Muscle of leg (tissue), 11 donors: ENCODE results near the gene TNFRSF12A. TPM values are rescaled to one million over a fixed set of nuclear protein-coding genes. Genes with fewer than 3 reads are reported as not detected.
A peak's percentile ranks its signal among the peaks of the same experiment; 100 is the strongest.
"Not testable (repeated sequence)": the region's sequence is repeated elsewhere in the genome, so short reads cannot be mapped to it uniquely, and the experiment has no call there.

Experiments
- DNase-seq: peaks from one replicate; pipeline ENCODE4 v3.0.0; 2013
- H3K27ac ChIP-seq: one replicate; pipeline ENCODE4 v1.5.1; 2013; ENCODE audit warnings: mild to moderate bottlenecking, low read length, control low read depth
- H3K27me3 ChIP-seq: one replicate; pipeline ENCODE4 v1.6.1; 2013; ENCODE audit warnings: low read length; ENCODE audit not compliant: control insufficient read depth, insufficient read depth
- H3K36me3 ChIP-seq: one replicate; pipeline ENCODE4 v1.6.1; 2013; ENCODE audit warnings: low read length; ENCODE audit not compliant: control insufficient read depth, insufficient read depth
- H3K4me1 ChIP-seq: one replicate; pipeline ENCODE4 v1.6.1; 2013; ENCODE audit warnings: low read length; ENCODE audit not compliant: control insufficient read depth, insufficient read depth
- H3K4me3 ChIP-seq: one replicate; pipeline ENCODE4 v1.5.1; 2013; ENCODE audit warnings: low read length, control low read depth
- H3K9me3 ChIP-seq: replicated peaks from 2 replicates; pipeline ENCODE4 v1.6.1; 2013; ENCODE audit warnings: low read depth, low read length; ENCODE audit not compliant: control insufficient read depth
- WGBS: methylation state at CpG from one replicate; pipeline ENCODE4 v1.1.5; 2013; ENCODE audit warnings: missing lambda C conversion rate; ENCODE audit not compliant: insufficient coverage; 5-methylcytosine and 5-hydroxymethylcytosine counted together
- polyA plus RNA-seq, 8 donors: library from polyadenylated mRNA; unstranded; fragments of 120-200 nt; gene quantifications; one replicate each; pipeline versions ENCODE4 v1.2.1 to v1.2.3, GENCODE V29; 2013; ENCODE audit warnings: inconsistent platforms in 1 of 8, low replicate concordance in 1 of 8; ENCODE audit not compliant: insufficient read length in 8 of 8, insufficient read depth in 1 of 8
- total RNA-seq: library from RNA; stranded (reverse); fragments of 120-200 nt; gene quantifications from one replicate; pipeline ENCODE4 v1.2.4, GENCODE V29; 2013

TNFRSF12A gene
- total and polyA plus RNA-seq, 9 donors, result 26.4 to 65.2 (median 39.8) TPM

GRCh38 chr16:3046641-3047386 lies 26.6 kb downstream of the TNFRSF12A start:
- no peak for DNase-seq
- H3K27ac ChIP-seq, result no peak overlapping the region
- no peaks in the 10 kb centered on the region for H3K36me3 ChIP-seq
- H3K27me3 ChIP-seq, result peaks cover 90% of the 10 kb centered on the region
- H3K9me3 ChIP-seq, result no peaks in the 10 kb centered on the region
- peak overlapping the region; percentile 43 for H3K4me3 ChIP-seq
- H3K4me1 ChIP-seq, result peaks cover 14% of the 10 kb centered on the region
- whole genome bisulfite sequencing, result 2% methylated on average over 43 of the region's 54 CpGs

GRCh38 chr16:3047387-3047720 lies 27.2 kb downstream of the TNFRSF12A start:
- DNase-seq, result no peak
- H3K36me3 ChIP-seq, result no peaks in the 10 kb centered on the region
- H3K4me1 ChIP-seq, result peaks cover 14% of the 10 kb centered on the region
- H3K9me3 ChIP-seq, result no peaks in the 10 kb centered on the region
- H3K27me3 ChIP-seq, result peaks cover 85% of the 10 kb centered on the region
- 8% methylated on average over 13 of the region's 13 CpGs for WGBS
- H3K4me3 ChIP-seq, result no peak overlapping the region
- no peak overlapping the region for H3K27ac ChIP-seq

GRCh38 chr16:3049921-3050481 lies 29.8 kb downstream of the TNFRSF12A start:
- Histone ChIP-seq H3K27me3 (peaks cover 59% of the 10 kb centered on the region), H3K4me1 (peaks cover 14% of the 10 kb centered on the region), H3K36me3 (peaks cover 3% of the 10 kb centered on the region), H3K27ac (no peak overlapping the region), H3K4me3 (no peak overlapping the region), H3K9me3 (no peaks in the 10 kb centered on the region)
- 73% methylated on average over 18 of the region's 26 CpGs for WGBS
- no peak for DNase-seq

GRCh38 chr16:3050487-3050886 lies 30.3 kb downstream of the TNFRSF12A start:
- Histone ChIP-seq H3K9me3 (no peaks in the 10 kb centered on the region), H3K36me3 (peaks cover 3% of the 10 kb centered on the region), H3K27me3 (peaks cover 55% of the 10 kb centered on the region), H3K4me1 (peaks cover 12% of the 10 kb centered on the region), H3K27ac (no peak overlapping the region), H3K4me3 (no peak overlapping the region)
- no peak for DNase-seq
- no CpG with 5 or more reads among the region's 5 CpGs for WGBS

- peaks cover 3% of the 10 kb centered on the region for H3K36me3 ChIP-seq
- H3K4me3 ChIP-seq, result no peak overlapping the region
- DNase-seq, result no peak
- H3K27ac ChIP-seq, result no peak overlapping the region
- peaks cover 8% of the 10 kb centered on the region for H3K4me1 ChIP-seq
- no peaks in the 10 kb centered on the region for H3K9me3 ChIP-seq
- 33% methylated on average over 1 of the region's 4 CpGs for WGBS
- peaks cover 49% of the 10 kb centered on the region for H3K27me3 ChIP-seq
Observed at GRCh38 chr16:3051009-3051408, 30.8 kb downstream of the TNFRSF12A start.

GRCh38 chr16:3051494-3051893 lies 31.3 kb downstream of the TNFRSF12A start:
- WGBS, result 64% methylated on average over 3 of the region's 9 CpGs
- Histone ChIP-seq H3K27ac (no peak overlapping the region), H3K27me3 (peaks cover 45% of the 10 kb centered on the region), H3K36me3 (peaks cover 3% of the 10 kb centered on the region), H3K4me1 (peaks cover 4% of the 10 kb centered on the region), H3K9me3 (no peaks in the 10 kb centered on the region), H3K4me3 (no peak overlapping the region)
- DNase-seq, result no peak

GRCh38 chr16:3052571-3053329 lies 32.6 kb downstream of the TNFRSF12A start:
- peaks cover 36% of the 10 kb centered on the region for H3K27me3 ChIP-seq
- not testable (repeated sequence) for H3K9me3 ChIP-seq, DNase-seq, H3K4me1 ChIP-seq, H3K27ac ChIP-seq, H3K4me3 ChIP-seq, H3K36me3 ChIP-seq
- WGBS, result no CpG with 5 or more reads among the region's 12 CpGs

- not testable (repeated sequence) for DNase-seq, H3K36me3 ChIP-seq, H3K4me3 ChIP-seq, H3K27ac ChIP-seq, H3K9me3 ChIP-seq, H3K4me1 ChIP-seq
- peaks cover 32% of the 10 kb centered on the region for H3K27me3 ChIP-seq
- 80% methylated on average over 4 of the region's 13 CpGs for WGBS
Observed at GRCh38 chr16:3053330-3053710, 33.2 kb downstream of the TNFRSF12A start.

GRCh38 chr16:3054965-3055733 lies 35.0 kb downstream of the TNFRSF12A start:
- Histone ChIP-seq H3K36me3 (peaks cover 3% of the 10 kb centered on the region), H3K27me3 (peaks cover 14% of the 10 kb centered on the region), H3K4me3 (no peak overlapping the region), H3K27ac (no peak overlapping the region), H3K4me1 (peaks cover 16% of the 10 kb centered on the region), H3K9me3 (no peaks in the 10 kb centered on the region)
- no peak for DNase-seq
- whole genome bisulfite sequencing, result 59% methylated on average over 14 of the region's 17 CpGs

GRCh38 chr16:3055734-3056115 lies 35.6 kb downstream of the TNFRSF12A start:
- peaks cover 22% of the 10 kb centered on the region for H3K4me1 ChIP-seq
- 18% methylated on average over 8 of the region's 9 CpGs for WGBS
- not testable (repeated sequence) for H3K9me3 ChIP-seq, H3K4me3 ChIP-seq, H3K27ac ChIP-seq, H3K27me3 ChIP-seq, DNase-seq, H3K36me3 ChIP-seq
